Caco-2 (cell line): ENCODE measurements around the gene APLNR. TPM values are rescaled to one million over a fixed set of nuclear protein-coding genes. Genes with fewer than 3 reads are reported as not detected.

Experiments used
- BruUV-seq: library from RNA; stranded (reverse); fragments of 400-500 nt; replicated peaks from 2 replicates; lab custom pipeline; 2021; lab: Mats Ljungman, UMichigan
- CTCF ChIA-PET: fragments of 300-600 bp; sonication (Branson Sonifier 250); formaldehyde crosslinking; loops from one replicate; lab custom pipeline; 2022; ENCODE audit warnings: antibody characterized with exemption; lab: Charles Lee
- POLR2A ChIA-PET: fragments of 300-600 bp; sonication (Branson Sonifier 250); formaldehyde crosslinking; loops from one replicate; lab custom pipeline; 2022; ENCODE audit warnings: antibody characterized with exemption; lab: Charles Lee
- DNase-seq, 2 experiments: peaks; one replicate each; pipeline versions ENCODE4 v3.0.0 to v3.0.0-alpha.2; 2020 to 2022
- H3K27me3 ChIP-seq: replicated peaks from 2 replicates; pipeline ENCODE4 v1.6.0; 2011; ENCODE audit warnings: low read length; ENCODE audit not compliant: control insufficient read depth, insufficient read depth
- H3K36me3 ChIP-seq: 2 replicates; pipeline ENCODE4 v1.5.1; 2011; ENCODE audit warnings: low read length; ENCODE audit not compliant: control insufficient read depth, insufficient read depth
- H3K4me1 ChIP-seq: fragments of 250-450 bp; sonication (Bioruptor Pico); 2 replicates; pipeline ENCODE4 v1.5.1; 2020; ENCODE audit warnings: mild to moderate bottlenecking
- H3K4me3 ChIP-seq: 2 replicates; pipeline ENCODE4 v1.5.1; 2011; ENCODE audit warnings: low read depth, mild to moderate bottlenecking, control low read depth, low read length
- H3K9me3 ChIP-seq: fragments of 250-450 bp; sonication (Bioruptor Pico); 2 replicates; pipeline ENCODE4 v1.5.1; 2020; ENCODE audit warnings: mild to moderate bottlenecking, moderate library complexity
- H3K27ac Mint-ChIP-seq: one replicate; pipeline ENCODE4 v1.8.0; 2022; ENCODE audit warnings: mixed read lengths; ENCODE audit not compliant: unreplicated experiment
- H3K27me3 Mint-ChIP-seq: one replicate; pipeline ENCODE4 v1.8.0; 2022; ENCODE audit warnings: mixed read lengths; ENCODE audit not compliant: insufficient read depth, unreplicated experiment
- H3K36me3 Mint-ChIP-seq: one replicate; pipeline ENCODE4 v1.8.0; 2022; ENCODE audit warnings: mild to moderate bottlenecking, mixed read lengths; ENCODE audit not compliant: insufficient read depth, unreplicated experiment
- H3K4me1 Mint-ChIP-seq: one replicate; pipeline ENCODE4 v1.8.0; 2022; ENCODE audit warnings: low read depth, mixed read lengths; ENCODE audit not compliant: unreplicated experiment
- H3K4me3 Mint-ChIP-seq: one replicate; pipeline ENCODE4 v1.8.0; 2022; ENCODE audit warnings: mild to moderate bottlenecking, moderate library complexity, mixed read lengths; ENCODE audit not compliant: unreplicated experiment
- H3K9me3 Mint-ChIP-seq: one replicate; pipeline ENCODE4 v1.8.0; 2022; ENCODE audit warnings: mixed read lengths; ENCODE audit not compliant: unreplicated experiment
- CTCF ChIP-seq, 2 experiments: fragments of 200-600 bp in 1 of 2; IDR thresholded peaks; 1 replicate in 1 of 2; 2 replicates in 1 of 2; pipeline versions ENCODE4 v1.5.1 to v1.8.0; 2011 to 2022; ENCODE audit warnings: antibody characterized with exemption in 1 of 2, control low read depth in 1 of 2, inconsistent platforms in 1 of 2, low read depth in 1 of 2, low read length in 1 of 2, mild to moderate bottlenecking in 1 of 2, moderate library complexity in 1 of 2; ENCODE audit not compliant: insufficient read depth in 1 of 2, severe bottlenecking in 1 of 2, unreplicated experiment in 1 of 2
- intact Hi-C: fragments of 100-400 bp; cut with micrococcal nuclease; formaldehyde crosslinking; loops from one replicate; pipeline ENCODE4 v1.10.0; 2022; ENCODE audit not compliant: unreplicated experiment
- total RNA-seq: library from RNA; stranded (reverse); gene quantifications from 2 replicates; pipeline ENCODE4 v1.2.3, GENCODE V29; 2022

Gene APLNR
- total RNA-seq, 1 experiment from 2014 or later = not detected

- no peaks in the 10 kb centered on the region for H3K9me3 ChIP-seq
- CTCF ChIA-PET = no interaction called here
- DNase-seq = no peak
- Mint-ChIP-seq H3K4me1 (no peaks in the 10 kb centered on the region), H3K36me3 (no peaks in the 10 kb centered on the region), H3K27me3 (peaks cover 3% of the 10 kb centered on the region), H3K27ac (no peak overlapping the region), H3K9me3 (no peaks in the 10 kb centered on the region), H3K4me3 (no peak overlapping the region)
- POLR2A ChIA-PET = no interaction called here
- BruUV-seq = no TSS peak
- intact Hi-C loops = loop anchor here (5.0 to 10.0 kb wide), 2 partner anchors 38 to 620 kb away; no protein-coding TSS in a partner anchor
- no peaks in the 10 kb centered on the region for H3K4me1 ChIP-seq
- H3K27me3 ChIP-seq = no peaks in the 10 kb centered on the region
- H3K4me3 ChIP-seq = no peak overlapping the region
- TF ChIP-seq CTCF (IDR thresholded peaks at IDR 0.05; ENCODE audit: insufficient read depth in 1 of 2, low read depth in 1 of 2, low read length in 1 of 2, severe bottlenecking in 1 of 2, unreplicated experiment in 1 of 2) = no peak
- H3K36me3 ChIP-seq = no peaks in the 10 kb centered on the region
Measured at GRCh38 chr11:57244911-57245310, 7.9 kb upstream of the APLNR start.

GRCh38 chr11:57241353-57241972 is 4.4 kb upstream of the APLNR start:
- CTCF ChIA-PET = interaction anchor here (1.1 kb wide), 1 partner anchor 8 kb away, joined by 8 read pairs; no protein-coding TSS in a partner anchor

GRCh38 chr11:57240757-57241156 is 3.7 kb upstream of the APLNR start:
- H3K27ac Mint-ChIP-seq = no peak overlapping the region
- Histone ChIP-seq H3K4me3 (no peak overlapping the region), H3K9me3 (no peaks in the 10 kb centered on the region), H3K36me3 (no peaks in the 10 kb centered on the region), H3K27me3 (no peaks in the 10 kb centered on the region), H3K4me1 (no peaks in the 10 kb centered on the region)
- no TSS peak for BruUV-seq
- H3K27me3 Mint-ChIP-seq = peaks cover 19% of the 10 kb centered on the region
- H3K36me3 Mint-ChIP-seq = no peaks in the 10 kb centered on the region
- H3K4me3 Mint-ChIP-seq = no peak overlapping the region
- POLR2A ChIA-PET = no interaction called here
- no peaks in the 10 kb centered on the region for H3K4me1 Mint-ChIP-seq
- H3K9me3 Mint-ChIP-seq = no peaks in the 10 kb centered on the region
- intact Hi-C loops = loop anchor here (10.0 kb wide), 1 partner anchor 616 kb away; no protein-coding TSS in a partner anchor
- DNase-seq = no peak
- CTCF ChIA-PET = interaction anchor here (1.1 kb wide), 1 partner anchor 9 kb away, joined by 8 read pairs; no protein-coding TSS in a partner anchor
- no peak for TF ChIP-seq CTCF (IDR thresholded peaks at IDR 0.05; ENCODE audit: insufficient read depth in 1 of 2, low read depth in 1 of 2, low read length in 1 of 2, severe bottlenecking in 1 of 2, unreplicated experiment in 1 of 2)

More at GRCh38 chr11:57241353-57241972, 4.4 kb upstream of the APLNR start:
- H3K9me3 Mint-ChIP-seq = no peaks in the 10 kb centered on the region
- no peaks in the 10 kb centered on the region for H3K9me3 ChIP-seq
- no peaks in the 10 kb centered on the region for H3K36me3 Mint-ChIP-seq
- no peak overlapping the region for H3K4me3 Mint-ChIP-seq
- peaks cover 19% of the 10 kb centered on the region for H3K27me3 Mint-ChIP-seq
- TF ChIP-seq CTCF (IDR thresholded peaks at IDR 0.05; ENCODE audit: insufficient read depth in 1 of 2, low read depth in 1 of 2, low read length in 1 of 2, severe bottlenecking in 1 of 2, unreplicated experiment in 1 of 2) = no peak
- H3K4me1 Mint-ChIP-seq = no peaks in the 10 kb centered on the region
- H3K4me1 ChIP-seq = no peaks in the 10 kb centered on the region
- DNase-seq = no peak
- H3K27me3 ChIP-seq = no peaks in the 10 kb centered on the region
- H3K36me3 ChIP-seq = no peaks in the 10 kb centered on the region
- POLR2A ChIA-PET = no interaction called here
- H3K27ac Mint-ChIP-seq = no peak overlapping the region
- no peak overlapping the region for H3K4me3 ChIP-seq
- BruUV-seq = no TSS peak
- intact Hi-C loops = loop anchor here (10.0 kb wide), 1 partner anchor 617 kb away; no protein-coding TSS in a partner anchor
